A549 (cell line): ENCODE data around the gene MGLL.

Source experiments
- CEBPB ChIP-seq, 2 experiments: fragments of >200 bp in 1 of 2; sonication (Bioruptor Twin) in 1 of 2; formaldehyde crosslinking in 1 of 2; IDR thresholded peaks; 2 replicates each; pipeline ENCODE4 v1.6.1; 2012 to 2016
- FOSL2 ChIP-seq, 2 experiments: fragments of 450-650 bp in 1 of 2; fragments of >200 bp in 1 of 2; sonication (Bioruptor Twin) in 1 of 2; formaldehyde crosslinking; IDR thresholded peaks; 2 replicates each; pipeline versions ENCODE4 v1.5.0 to v1.6.1; 2016 to 2020; ENCODE audit warnings: mild to moderate bottlenecking in 1 of 2, moderate library complexity in 1 of 2

DNA sequence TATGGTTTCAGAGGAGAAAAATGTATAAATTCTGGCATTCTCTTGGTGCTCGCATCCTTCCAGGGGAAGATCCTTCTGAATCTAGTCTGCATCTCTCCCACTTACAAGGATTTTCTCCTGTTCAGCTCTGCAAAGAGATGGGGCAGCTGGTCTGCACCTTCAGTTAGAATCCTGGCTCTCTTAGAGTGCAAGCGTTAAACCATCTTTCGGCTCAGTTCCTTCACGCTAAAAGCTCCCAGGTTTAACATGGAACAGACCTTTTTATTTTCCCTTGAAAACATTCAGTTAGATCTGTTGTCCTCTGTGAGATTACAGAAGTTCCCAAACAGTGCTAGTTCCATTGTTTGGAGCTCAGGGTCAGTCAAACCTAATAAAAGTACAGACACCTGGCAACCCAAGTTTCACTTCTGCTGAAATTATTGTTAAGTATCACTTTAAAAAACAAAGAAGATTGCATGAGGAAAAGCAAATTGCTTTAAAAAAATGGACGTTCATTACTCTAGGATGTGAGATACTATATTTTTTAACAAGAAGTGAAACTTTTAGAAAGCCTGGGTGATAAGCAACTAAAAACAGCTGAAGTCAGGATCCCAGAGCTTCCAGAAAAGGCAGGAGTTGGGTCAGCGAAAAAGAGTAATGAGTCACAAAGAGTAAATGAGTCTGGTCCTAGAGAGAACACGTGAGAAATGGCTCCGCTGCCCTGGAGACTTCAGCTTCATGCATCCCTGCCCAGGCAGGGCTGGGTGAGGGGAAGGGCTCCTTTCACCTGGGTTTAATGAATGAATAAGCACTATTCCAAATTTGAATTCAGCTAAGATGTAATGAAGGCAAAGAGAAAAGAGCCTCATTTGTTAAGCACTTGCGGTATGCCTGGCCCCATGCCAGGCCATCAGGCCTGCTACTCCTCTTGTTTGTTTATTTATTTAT lies 86.3 kb downstream of the MGLL start:
- TF ChIP-seq CEBPB (IDR thresholded peaks at IDR 0.05) (no peak), FOSL2 (IDR thresholded peaks at IDR 0.05) (no peak), FOSL2 (CRISPR knock-in tag; IDR thresholded peaks at IDR 0.05) (peak; percentile 44)
